DMS153 treated with DMSO at 0.1 percent for 48 hours (cell line): ENCODE results near the gene SCAPER.
"Not testable (repeated sequence)": the region's sequence is repeated elsewhere in the genome, so short reads cannot be mapped to it uniquely, and the experiment has no call there.

ENCODE experiments used
- DNase-seq: peaks from one replicate; lab custom pipeline; 2025; ENCODE audit not compliant: unreplicated experiment; lab: John Stamatoyannopoulos, UW

SCAPER gene

GRCh38 chr15:76433798-76434400 lies 471.2 kb downstream of the SCAPER start:
- no peak for DNase-seq

GRCh38 chr15:76433036-76433435 lies 472.1 kb downstream of the SCAPER start:
- DNase-seq = not testable (repeated sequence)

- DNase-seq = no peak
These were observed 472.5 kb downstream of the SCAPER start for GRCh38 chr15:76432604-76433003.

GRCh38 chr15:76431971-76432370 lies 473.2 kb downstream of the SCAPER start:
- no peak for DNase-seq

GRCh38 chr15:76430711-76431110 lies 474.4 kb downstream of the SCAPER start:
- DNase-seq = not testable (repeated sequence)

- no peak for DNase-seq
These were observed 475.5 kb downstream of the SCAPER start for GRCh38 chr15:76429661-76430060.

GRCh38 chr15:76426941-76427340 lies 478.2 kb downstream of the SCAPER start:
- DNase-seq = no peak

GRCh38 chr15:76418352-76419140 lies 486.6 kb downstream of the SCAPER start:
- no peak for DNase-seq

- no peak for DNase-seq
These were observed 503.9 kb downstream of the SCAPER start for GRCh38 chr15:76401285-76401684.

- peak; percentile 70 for DNase-seq
These were observed 506.6 kb downstream of the SCAPER start for GRCh38 chr15:76398317-76399104.

- no peak for DNase-seq
These were observed 511.5 kb downstream of the SCAPER start for GRCh38 chr15:76393614-76394013.

- DNase-seq = no peak
These were observed 513.3 kb downstream of the SCAPER start for GRCh38 chr15:76391847-76392246.

GRCh38 chr15:76391309-76391708 lies 513.8 kb downstream of the SCAPER start:
- DNase-seq = no peak

- no peak for DNase-seq
These were observed 514.6 kb downstream of the SCAPER start for GRCh38 chr15:76390571-76390970.

- no peak for DNase-seq
These were observed 518.2 kb downstream of the SCAPER start for GRCh38 chr15:76386926-76387325.

GRCh38 chr15:76386178-76386577 lies 519.0 kb downstream of the SCAPER start:
- DNase-seq = no peak

GRCh38 chr15:76384409-76384808 lies 520.7 kb downstream of the SCAPER start:
- DNase-seq = no peak

GRCh38 chr15:76382987-76383728 lies 522.0 kb downstream of the SCAPER start:
- no peak for DNase-seq

GRCh38 chr15:76381366-76381765 lies 523.8 kb downstream of the SCAPER start:
- DNase-seq = no peak

- DNase-seq = no peak
These were observed 524.9 kb downstream of the SCAPER start for GRCh38 chr15:76380249-76380648.

GRCh38 chr15:76378691-76379090 lies 526.4 kb downstream of the SCAPER start:
- no peak for DNase-seq
